Neural cell (in vitro differentiated cells): Measurements from ENCODE around the gene ATG7.

Experiments used
- CTCF ChIP-seq: fragments of 450-650 bp; IDR thresholded peaks from 2 replicates; pipeline ENCODE4 v1.5.1; 2014; ENCODE audit warnings: antibody characterized with exemption, mild to moderate bottlenecking, moderate library complexity; ENCODE audit not compliant: poor library complexity, severe bottlenecking
- EP300 ChIP-seq: fragments of 450-650 bp; conservative IDR thresholded peaks from 2 replicates; pipeline ENCODE4 v1.6.1; 2014; ENCODE audit warnings: antibody characterized with exemption, mild to moderate bottlenecking, moderate library complexity; ENCODE audit not compliant: poor library complexity, severe bottlenecking
- EZH2 ChIP-seq: fragments of 200-600, 300-800 bp; shearing (Covaris generic), sonication (generic); IDR thresholded peaks from 2 replicates; pipeline ENCODE4 v1.6.1; 2014; ENCODE audit warnings: antibody characterized with exemption, low read length, borderline replicate concordance, mild to moderate bottlenecking; ENCODE audit not compliant: insufficient read depth, poor library complexity, severe bottlenecking
- POLR2AphosphoS5 ChIP-seq: IDR thresholded peaks from 2 replicates; pipeline ENCODE4 v1.6.1; 2012
- RAD21 ChIP-seq: fragments of 450-650 bp; conservative IDR thresholded peaks from 2 replicates; pipeline ENCODE4 v1.6.1; 2014; ENCODE audit warnings: antibody characterized with exemption, mild to moderate bottlenecking, moderate library complexity
- REST ChIP-seq: IDR thresholded peaks from 2 replicates; pipeline ENCODE4 v1.6.1; 2012; ENCODE audit warnings: borderline replicate concordance
- SMC3 ChIP-seq: fragments of 450-650 bp; conservative IDR thresholded peaks from 2 replicates; pipeline ENCODE4 v1.6.1; 2014; ENCODE audit warnings: antibody characterized with exemption, mild to moderate bottlenecking, moderate library complexity; ENCODE audit not compliant: poor library complexity
- TAF1 ChIP-seq: IDR thresholded peaks from 2 replicates; pipeline ENCODE4 v1.6.1; 2012; ENCODE audit warnings: low read depth

GRCh38 chr3:11245827-11246662 lies 26.2 kb upstream of the ATG7 start:
- TF ChIP-seq CTCF: no peak
- no peak for TF ChIP-seq RAD21
- no peak for TF ChIP-seq SMC3
- no peak for TF ChIP-seq EP300
- TF ChIP-seq REST: no peak
- no peak for TF ChIP-seq EZH2
- no peak for TF ChIP-seq POLR2AphosphoS5
- TF ChIP-seq TAF1: no peak
